ENCODE results near the gene KRTAP3-3.
"Not testable (repeated sequence)": the region's sequence is repeated elsewhere in the genome, so short reads cannot be mapped to it uniquely, and the experiment has no call there.

KRTAP3-3 gene

DNA sequence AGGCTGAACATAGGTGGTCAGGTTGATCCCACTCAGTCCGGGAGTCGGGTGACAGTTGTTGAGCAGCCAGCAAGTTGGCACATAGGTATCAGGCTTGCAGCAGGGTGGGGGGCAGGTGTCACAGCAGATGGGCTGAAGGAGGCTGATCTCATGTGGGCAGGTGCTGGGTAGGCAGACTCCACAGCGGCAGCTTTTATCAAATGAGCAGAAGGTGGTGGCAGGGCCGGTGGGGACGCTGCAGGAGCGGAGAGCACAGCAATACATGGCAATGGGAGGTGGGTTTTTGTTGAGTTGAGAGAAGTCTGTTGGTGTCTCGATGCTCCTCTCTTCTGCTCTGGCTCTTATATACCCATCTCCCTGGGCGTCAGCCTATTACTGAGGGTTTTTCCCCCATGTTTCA is 14.8 kb upstream of the KRTAP3-3 start, which contains the start of gene KRTAP3-1:
TSS of gene KRTAP3-1 (minus strand) at position 318 of the 400 bp plus-strand sequence. CDS start at position 264, 54 bp downstream.
- DNase-seq (ENCODE audit: low read depth in 1 of 2, low spot score in 1 of 2) = no peak

- no peak for DNase-seq (ENCODE audit: low read depth in 1 of 2, low spot score in 1 of 2)
These were observed 10.4 kb upstream of the KRTAP3-3 start for GRCh38 chr17:41004397-41004796.

GRCh38 chr17:41003926-41004325 is 10.0 kb upstream of the KRTAP3-3 start:
- no peak for DNase-seq (ENCODE audit: low read depth in 1 of 2, low spot score in 1 of 2)

DNA sequence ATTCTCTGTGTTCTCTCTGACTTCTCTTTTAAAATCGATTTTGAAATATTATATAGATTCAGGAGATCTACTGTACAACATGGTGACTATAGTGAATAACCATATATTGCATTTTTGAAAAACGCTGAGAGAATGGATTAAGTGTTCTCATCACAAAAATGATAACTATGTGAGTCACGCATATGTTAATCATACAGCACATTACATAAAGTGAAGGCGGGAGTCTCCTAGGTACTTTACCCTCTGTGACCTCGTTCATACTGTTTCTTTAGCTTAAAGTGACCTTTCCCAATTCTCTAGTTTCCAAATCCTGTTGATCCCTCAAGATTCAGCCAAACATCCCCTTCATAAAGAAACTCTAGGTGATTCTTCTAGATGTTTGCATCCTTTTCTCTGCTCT is 8.8 kb upstream of the KRTAP3-3 start:
- DNase-seq (ENCODE audit: low read depth in 1 of 2, low spot score in 1 of 2) = no peak

GRCh38 chr17:41001795-41002194 is 7.8 kb upstream of the KRTAP3-3 start:
- DNase-seq (ENCODE audit: low read depth in 1 of 2, low spot score in 1 of 2) = no peak

GRCh38 chr17:40999563-40999962 is 5.6 kb upstream of the KRTAP3-3 start, which contains the start of gene KRTAP3-2:
TSS of gene KRTAP3-2 (minus strand) at chr17:40999906. CDS start at chr17:40999853, 53 bp downstream.
- not testable (repeated sequence) for DNase-seq (ENCODE audit: low read depth in 1 of 2, low spot score in 1 of 2)

- no peak for DNase-seq (ENCODE audit: low read depth in 1 of 2, low spot score in 1 of 2)
These were observed 3.4 kb upstream of the KRTAP3-3 start for GRCh38 chr17:40997361-40997760.

GRCh38 chr17:40996829-40997228 is 2.9 kb upstream of the KRTAP3-3 start:
- no peak for DNase-seq (ENCODE audit: low read depth in 1 of 2, low spot score in 1 of 2)

DNA sequence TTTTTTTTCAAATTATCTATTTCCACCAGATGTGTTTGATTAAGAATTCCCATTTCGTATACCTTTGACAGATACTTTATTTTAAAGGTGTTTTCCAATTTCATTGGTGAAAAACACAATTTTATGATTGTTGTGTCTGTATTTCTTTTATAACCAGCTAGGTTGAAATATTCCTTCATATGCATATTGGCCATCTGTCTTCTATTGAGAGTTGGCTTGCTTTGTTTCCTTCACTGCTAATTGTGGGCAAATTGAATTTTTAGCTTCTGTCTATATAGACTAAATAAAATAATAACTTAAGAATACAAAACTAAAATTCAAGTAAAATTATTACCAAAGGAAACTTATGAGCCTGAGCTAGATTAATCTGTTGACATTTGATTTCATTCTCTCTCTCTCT is 1.2 kb upstream of the KRTAP3-3 start:
- no peak for DNase-seq (ENCODE audit: low read depth in 1 of 2, low spot score in 1 of 2)

GRCh38 chr17:40993084-40993483 is 880 bp downstream of the KRTAP3-3 start:
- no peak for DNase-seq (ENCODE audit: low read depth in 1 of 2, low spot score in 1 of 2)

DNA sequence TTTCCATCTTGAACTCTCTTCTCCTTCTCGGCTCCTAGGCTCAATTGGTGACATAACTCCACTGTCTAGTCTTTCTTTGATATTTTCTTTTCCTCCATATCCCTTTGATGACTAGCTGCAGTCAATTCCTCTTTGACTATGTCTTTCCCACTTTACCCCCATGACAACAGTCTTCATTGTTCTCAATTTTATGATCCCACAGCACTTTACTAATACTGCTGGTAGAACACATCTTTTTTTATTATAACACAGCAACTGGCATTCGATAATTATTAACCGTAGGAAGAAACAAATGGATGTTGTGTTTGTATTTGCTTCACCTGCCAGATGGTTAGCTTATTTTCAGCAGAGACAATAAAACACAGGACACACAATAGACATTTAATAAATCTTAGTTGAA is 1.3 kb downstream of the KRTAP3-3 start:
- DNase-seq (ENCODE audit: low read depth in 1 of 2, low spot score in 1 of 2) = no peak

DNA sequence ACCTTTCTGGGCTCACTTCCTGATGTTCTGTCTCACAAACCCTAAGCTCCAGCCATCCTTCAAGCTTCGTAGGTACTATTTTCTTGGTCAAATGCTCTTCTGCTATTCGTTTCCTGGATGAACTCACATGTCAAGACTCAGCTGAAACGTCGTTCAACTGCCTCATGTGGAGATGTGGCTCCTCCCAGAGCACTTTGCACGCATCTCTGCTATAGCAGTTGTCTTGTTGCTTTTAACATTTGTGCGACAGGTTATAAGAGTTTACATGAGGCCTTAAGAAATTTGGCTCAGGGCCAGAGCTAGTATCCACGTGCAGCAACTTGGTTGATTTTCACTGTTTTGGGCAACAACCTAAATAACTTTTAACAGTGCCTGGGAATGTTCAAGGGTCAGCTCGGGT is 7.0 kb downstream of the KRTAP3-3 start:
- DNase-seq (ENCODE audit: low read depth in 1 of 2, low spot score in 1 of 2) = no peak

DNA sequence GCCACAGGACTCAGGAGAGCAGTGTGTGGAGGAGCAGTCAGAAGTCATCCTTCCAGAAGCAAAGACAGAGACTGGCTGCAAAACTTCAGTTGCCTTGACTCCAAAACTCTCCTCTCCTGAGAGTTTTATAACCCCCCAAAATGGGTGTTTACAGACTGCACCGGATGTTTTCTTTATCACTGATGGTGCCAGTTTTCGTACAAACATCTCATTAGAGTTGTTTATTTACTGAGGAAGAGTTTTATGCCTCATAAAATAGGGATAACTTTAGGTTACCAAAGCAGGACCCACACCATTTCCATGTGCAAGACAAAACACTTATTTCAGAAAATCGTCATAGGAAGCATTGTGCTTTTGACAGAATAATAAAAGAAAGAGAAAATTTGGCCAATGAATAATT is 9.7 kb downstream of the KRTAP3-3 start, which contains the start of gene KRT40:
TSS of gene KRT40 (minus strand) at position 101 of the 400 bp plus-strand sequence. CDS start at position 48, 53 bp downstream.
- DNase-seq (ENCODE audit: low read depth in 1 of 2, low spot score in 1 of 2) = no peak

DNA sequence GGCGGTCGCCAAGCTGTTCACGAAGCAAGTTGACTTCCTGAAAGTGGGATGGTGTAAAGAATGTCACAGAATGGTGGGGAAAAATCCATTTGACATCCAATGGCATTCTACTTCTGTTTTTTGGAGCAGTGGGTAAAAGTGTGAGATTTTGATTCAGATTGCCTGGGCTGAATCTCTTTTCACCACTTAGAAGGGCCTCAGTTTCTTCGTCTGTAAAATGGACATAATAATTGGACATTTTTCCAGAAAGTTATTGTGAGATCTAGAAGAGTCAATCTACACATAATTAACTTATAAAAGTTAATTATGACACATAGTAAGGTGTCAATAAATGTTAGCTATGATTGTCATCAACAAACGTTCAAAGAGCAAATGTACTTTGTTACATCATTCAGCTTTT is 12.8 kb downstream of the KRTAP3-3 start:
- DNase-seq (ENCODE audit: low read depth in 1 of 2, low spot score in 1 of 2) = no peak

DNA sequence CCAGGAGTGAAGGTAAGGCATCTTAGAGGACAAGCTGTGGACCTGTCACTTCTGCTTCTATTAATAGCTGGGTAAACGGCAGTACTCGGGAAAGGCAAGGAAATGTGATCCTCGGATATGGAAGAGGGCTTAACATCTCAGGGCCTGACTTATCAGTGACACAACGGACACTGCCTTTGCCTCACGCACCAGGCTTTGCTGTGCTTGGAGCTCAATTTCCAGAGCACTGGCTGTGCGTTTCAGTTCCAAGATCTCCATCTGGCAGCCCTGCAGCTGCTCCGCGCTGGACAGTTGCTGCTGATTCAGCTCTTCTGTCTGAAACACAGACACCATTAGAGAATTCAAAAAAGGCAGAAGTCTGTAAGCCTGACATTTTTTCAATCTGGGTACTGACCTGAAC is 13.4 kb downstream of the KRTAP3-3 start:
- DNase-seq (ENCODE audit: low read depth in 1 of 2, low spot score in 1 of 2) = no peak

- DNase-seq (ENCODE audit: low read depth in 1 of 2, low spot score in 1 of 2) = no peak
These were observed 13.8 kb downstream of the KRTAP3-3 start for GRCh38 chr17:40980117-40980516.

DNA sequence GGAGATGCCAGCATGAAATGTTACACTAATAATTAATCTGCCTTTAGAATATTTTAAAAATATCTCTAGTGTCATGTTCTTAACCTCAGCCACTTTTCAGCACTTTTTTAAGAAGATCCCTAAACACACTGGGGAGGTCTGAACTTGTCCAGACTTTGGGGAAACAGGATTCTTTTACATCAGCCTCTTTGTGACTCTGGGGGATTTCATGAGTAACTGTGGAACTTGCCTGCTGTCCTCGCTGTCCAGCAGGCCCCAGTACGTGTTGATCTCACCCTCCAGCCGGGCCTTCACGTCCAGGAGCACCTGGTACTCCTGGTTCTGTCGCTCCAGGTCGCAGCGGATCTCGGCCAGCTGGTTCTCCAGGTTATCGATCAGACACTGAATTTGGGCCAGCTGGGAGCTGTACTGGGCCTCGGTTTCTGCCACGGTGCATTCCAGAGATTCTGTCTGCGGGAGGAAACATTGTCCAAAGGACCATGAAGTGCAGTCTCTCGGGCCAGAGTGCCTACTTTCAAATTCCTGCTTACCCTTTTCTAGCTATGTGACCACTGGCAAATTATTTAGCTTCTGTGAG is 15.3 kb downstream of the KRTAP3-3 start:
- no peak for DNase-seq (ENCODE audit: low read depth in 1 of 2, low spot score in 1 of 2)

GRCh38 chr17:40975516-40975915 is 18.4 kb downstream of the KRTAP3-3 start:
- no peak for DNase-seq (ENCODE audit: low read depth in 1 of 2, low spot score in 1 of 2)

GRCh38 chr17:40974366-40974765 is 19.6 kb downstream of the KRTAP3-3 start:
- no peak for DNase-seq (ENCODE audit: low read depth in 1 of 2, low spot score in 1 of 2)

GRCh38 chr17:40967582-40967981 is 26.4 kb downstream of the KRTAP3-3 start:
- no peak for DNase-seq (ENCODE audit: low read depth in 1 of 2, low spot score in 1 of 2)

DNA sequence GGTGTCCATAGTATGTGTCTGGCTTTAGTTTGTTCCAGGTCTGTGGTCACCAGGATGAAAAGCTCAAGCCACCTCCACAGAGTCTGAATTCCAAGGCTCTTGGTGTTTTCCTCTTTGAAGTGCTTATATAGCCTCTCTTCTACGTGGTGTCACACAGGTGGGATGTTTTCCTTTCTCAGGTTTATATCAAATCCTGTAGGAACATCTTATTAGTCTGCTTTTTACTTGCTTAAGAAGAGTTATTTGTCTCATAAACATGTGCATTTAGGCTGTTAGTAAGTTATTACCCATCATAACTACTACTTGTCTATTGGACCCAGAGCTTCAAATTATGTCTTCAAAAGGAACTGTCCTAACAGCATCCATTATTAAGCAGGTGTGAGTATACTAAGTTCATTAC is 27.1 kb downstream of the KRTAP3-3 start, which contains the start of gene KRT39:
TSS of gene KRT39 (minus strand) at position 101 of the 400 bp plus-strand sequence. CDS start at position 9, 92 bp downstream.
- DNase-seq (ENCODE audit: low read depth in 1 of 2, low spot score in 1 of 2) = no peak

GRCh38 chr17:40963838-40964237 is 30.1 kb downstream of the KRTAP3-3 start:
- no peak for DNase-seq (ENCODE audit: low read depth in 1 of 2, low spot score in 1 of 2)

DNA sequence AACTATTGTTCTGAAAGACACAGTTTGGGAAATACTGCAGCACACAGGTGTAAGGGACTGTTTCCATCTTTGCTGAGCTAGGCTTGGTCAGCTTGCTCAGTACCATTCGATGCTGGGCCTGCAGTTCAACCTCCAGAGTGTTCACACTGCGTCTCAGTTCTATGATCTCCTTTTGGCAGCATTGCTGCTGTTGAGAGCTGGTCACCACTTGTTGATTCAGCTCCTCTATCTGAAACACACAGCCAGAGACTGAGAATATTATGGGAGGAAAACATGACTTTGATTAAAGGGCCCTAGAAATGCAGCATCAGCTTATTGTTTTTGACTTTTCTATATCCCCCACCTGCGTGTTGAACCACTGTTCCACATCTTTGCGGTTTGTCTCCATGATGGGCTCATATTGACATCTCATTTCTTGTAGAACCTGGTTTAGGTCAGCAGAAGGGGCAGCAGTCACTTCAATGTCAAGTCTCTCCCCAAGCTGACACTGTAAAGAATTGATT is 31.9 kb downstream of the KRTAP3-3 start:
- no peak for DNase-seq (ENCODE audit: low read depth in 1 of 2, low spot score in 1 of 2)

All from activated T-helper 1 cell treated with anti-CD3 and anti-CD28 coated beads, Interleukin-2, amount 50 U/mL, for 16 hours (primary cell).